ENCODE results near the gene PDGFRB. TPM values are rescaled to one million over a fixed set of nuclear protein-coding genes. Genes with fewer than 3 reads are reported as not detected.

PDGFRB gene
- total RNA-seq, 1 donor: 531 TPM

- Histone ChIP-seq H3K4me1 (ENCODE audit: insufficient read depth, low read length) (peaks cover 8% of the 10 kb centered on the region), H3K27ac (ENCODE audit: low read depth, low read length) (no peak overlapping the region), H3K9me3 (ENCODE audit: low read depth, low read length) (no peaks in the 10 kb centered on the region), H3K36me3 (ENCODE audit: insufficient read depth, low read length) (no peaks in the 10 kb centered on the region), H3K79me2 (ENCODE audit: insufficient read depth, low read length) (no peaks in the 10 kb centered on the region), H2AFZ (ENCODE audit: low read length) (no peak overlapping the region), H3K4me2 (ENCODE audit: insufficient read depth, low read length) (no peak overlapping the region), H3K4me3 (ENCODE audit: insufficient read depth, low read length) (no peak overlapping the region), H3K27me3 (ENCODE audit: insufficient read depth, low read length) (no peaks in the 10 kb centered on the region), H4K20me1 (ENCODE audit: insufficient read depth, low read length) (no peaks in the 10 kb centered on the region)
- no peak for DNase-seq (ENCODE audit: insufficient read length, low spot score, missing footprints)
- TF ChIP-seq CTCF (IDR thresholded peaks at IDR 0.05; ENCODE audit: extremely low read depth, low read depth, low read length): no peak
Measured at GRCh38 chr5:150079909-150080461, 75.7 kb downstream of the PDGFRB start.

GRCh38 chr5:150078802-150079689 lies 76.6 kb downstream of the PDGFRB start:
- DNase-seq (ENCODE audit: insufficient read length, low spot score, missing footprints): no peak
- no peaks in the 10 kb centered on the region for H3K79me2 ChIP-seq (ENCODE audit: insufficient read depth, low read length)
- no peaks in the 10 kb centered on the region for H4K20me1 ChIP-seq (ENCODE audit: insufficient read depth, low read length)
- no peak overlapping the region for H3K4me3 ChIP-seq (ENCODE audit: insufficient read depth, low read length)
- H2AFZ ChIP-seq (ENCODE audit: low read length): no peak overlapping the region
- TF ChIP-seq CTCF (IDR thresholded peaks at IDR 0.05; ENCODE audit: extremely low read depth, low read depth, low read length): no peak
- no peak overlapping the region for H3K27ac ChIP-seq (ENCODE audit: low read depth, low read length)
- no peaks in the 10 kb centered on the region for H3K9me3 ChIP-seq (ENCODE audit: low read depth, low read length)
- no peak overlapping the region for H3K4me2 ChIP-seq (ENCODE audit: insufficient read depth, low read length)
- H3K27me3 ChIP-seq (ENCODE audit: insufficient read depth, low read length): no peaks in the 10 kb centered on the region
- H3K36me3 ChIP-seq (ENCODE audit: insufficient read depth, low read length): no peaks in the 10 kb centered on the region
- H3K4me1 ChIP-seq (ENCODE audit: insufficient read depth, low read length): peaks cover 8% of the 10 kb centered on the region

GRCh38 chr5:150077996-150078801 lies 77.4 kb downstream of the PDGFRB start:
- H3K27me3 ChIP-seq (ENCODE audit: insufficient read depth, low read length): no peaks in the 10 kb centered on the region

More at GRCh38 chr5:150077996-150078801, 77.4 kb downstream of the PDGFRB start:
- H3K4me1 ChIP-seq (ENCODE audit: insufficient read depth, low read length): peaks cover 8% of the 10 kb centered on the region
- DNase-seq (ENCODE audit: insufficient read length, low spot score, missing footprints): no peak
- H3K36me3 ChIP-seq (ENCODE audit: insufficient read depth, low read length): no peaks in the 10 kb centered on the region
- no peak for TF ChIP-seq CTCF (IDR thresholded peaks at IDR 0.05; ENCODE audit: extremely low read depth, low read depth, low read length)
- no peak overlapping the region for H2AFZ ChIP-seq (ENCODE audit: low read length)
- H4K20me1 ChIP-seq (ENCODE audit: insufficient read depth, low read length): no peaks in the 10 kb centered on the region
- H3K4me2 ChIP-seq (ENCODE audit: insufficient read depth, low read length): no peak overlapping the region
- H3K4me3 ChIP-seq (ENCODE audit: insufficient read depth, low read length): no peak overlapping the region
- no peak overlapping the region for H3K27ac ChIP-seq (ENCODE audit: low read depth, low read length)
- peaks cover 2% of the 10 kb centered on the region for H3K9me3 ChIP-seq (ENCODE audit: low read depth, low read length)
- no peaks in the 10 kb centered on the region for H3K79me2 ChIP-seq (ENCODE audit: insufficient read depth, low read length)
